Adrenal gland (tissue), 12 donors: ENCODE measurements around the gene PLA2R1. TPM values are rescaled to one million over a fixed set of nuclear protein-coding genes. Genes with fewer than 3 reads are reported as not detected.

ENCODE experiments used
- DNase-seq, 7 donors: peaks; one replicate each; pipeline ENCODE4 v3.0.0-alpha.2; 2019 to 2020
- H3K27ac ChIP-seq, 5 donors: fragments of 200-600 bp; sonication (generic) in 4 of 5; 1 replicate in 3 of 5; 2 replicates in 2 of 5; pipeline versions ENCODE4 v1.5.1 to v1.8.0; 2016 to 2020; ENCODE audit warnings: mild to moderate bottlenecking in 1 of 5
- H3K27me3 ChIP-seq: fragments of 200-600 bp; 2 replicates; pipeline ENCODE4 v1.8.0; 2021
- H3K36me3 ChIP-seq, 2 donors: fragments of 200-600 bp; replicated peaks in 1 of 2; 1 replicate in 1 of 2; 2 replicates in 1 of 2; pipeline versions ENCODE4 v1.5.1 to v1.8.0; 2018 to 2022
- H3K4me1 ChIP-seq, 2 donors: fragments of 200-600 bp; replicated peaks in 1 of 2; 1 replicate in 1 of 2; 2 replicates in 1 of 2; pipeline versions ENCODE4 v1.5.1 to v1.8.0; 2018 to 2021
- H3K4me3 ChIP-seq, 4 donors: fragments of 200-600 bp; sonication (generic) in 3 of 4; one replicate each; pipeline ENCODE4 v1.5.1; 2016 to 2018
- H3K9me3 ChIP-seq, 3 donors: fragments of 200-600 bp; sonication (generic) in 1 of 3; replicated peaks in 1 of 3; 1 replicate in 2 of 3; 2 replicates in 1 of 3; pipeline versions ENCODE4 v1.5.1 to v1.8.0; 2016 to 2021
- POLR2A ChIP-seq, 2 donors: fragments of 450-650 bp; IDR thresholded peaks; one replicate each; pipeline ENCODE4 v1.6.1; 2017; ENCODE audit warnings: antibody characterized with exemption in 2 of 2, mild to moderate bottlenecking in 2 of 2, moderate library complexity in 1 of 2
- WGBS, 4 donors: extraction: QIAGEN DNeasy Blood & Tissue Kit in 2 of 4; methylation state at CpG; one replicate each; pipeline versions ENCODE4 v1.1.5 to v1.1.7; 2013 to 2017; 5-methylcytosine and 5-hydroxymethylcytosine counted together
- intact Hi-C, 2 donors: fragments of 100-400 bp; cut with DNase I; formaldehyde crosslinking; loops; one replicate each; pipeline versions ENCODE4 v1.14.1 to v1.15.0; 2022 to 2023
- polyA plus RNA-seq, 3 donors: library from polyadenylated mRNA; stranded (reverse); fragments of 200-250 nt in 2 of 3; fragments of 350-450 nt in 1 of 3; fragmentation: Illumina TruSeq in 1 of 3; extraction: RNeasy Lipid Tissue Mini Kit (QIAGEN cat#74804) in 1 of 3; gene quantifications; one replicate each; pipeline ENCODE4 v1.2.3, GENCODE V29; 2013 to 2014
- total RNA-seq, 9 donors: library from RNA; depleted of rRNA in 4 of 9; stranded (reverse); fragments of >200 nt in 4 of 9; fragments of 120-200 nt in 1 of 9; fragmentation: NEBNext Ultra II Directional in 1 of 9; extraction: Animal tissue kit (Norgen Biotek cat#: 25700) in 1 of 9; gene quantifications; one replicate each; pipeline versions ENCODE4 v1.1.0 to v1.2.4, GENCODE V29; 2013 to 2023
- TF ChIP-seq, protein P1 (sequence below), 6 experiments: fragments of 450-650 bp in 4 of 6; fragments of 200-600 bp in 2 of 6; sonication (generic) in 1 of 6; IDR thresholded peaks; 1 replicate in 5 of 6; 2 replicates in 1 of 6; pipeline versions ENCODE4 v1.5.1 to v1.8.0; 2016 to 2021; ENCODE audit warnings: antibody characterized with exemption in 6 of 6, mild to moderate bottlenecking in 2 of 6, moderate library complexity in 1 of 6
- donor health status: healthy with polysubstance abuse.
- donor health status: Bipolar disorder and iron deficiency.
- donor health status: DM: yes; HTN: yes; CAD: no.
- donor health status: DM: no; HTN: no; CAD: no.
- donor health status: DM: no; HTN: no; CAD: no.
- donor health status: DM: yes; HTN: yes; CAD: no.

The PLA2R1 gene
- total and polyA plus RNA-seq, 12 donors: 2.9 to 11.6 (median 7.1) TPM

DNA sequence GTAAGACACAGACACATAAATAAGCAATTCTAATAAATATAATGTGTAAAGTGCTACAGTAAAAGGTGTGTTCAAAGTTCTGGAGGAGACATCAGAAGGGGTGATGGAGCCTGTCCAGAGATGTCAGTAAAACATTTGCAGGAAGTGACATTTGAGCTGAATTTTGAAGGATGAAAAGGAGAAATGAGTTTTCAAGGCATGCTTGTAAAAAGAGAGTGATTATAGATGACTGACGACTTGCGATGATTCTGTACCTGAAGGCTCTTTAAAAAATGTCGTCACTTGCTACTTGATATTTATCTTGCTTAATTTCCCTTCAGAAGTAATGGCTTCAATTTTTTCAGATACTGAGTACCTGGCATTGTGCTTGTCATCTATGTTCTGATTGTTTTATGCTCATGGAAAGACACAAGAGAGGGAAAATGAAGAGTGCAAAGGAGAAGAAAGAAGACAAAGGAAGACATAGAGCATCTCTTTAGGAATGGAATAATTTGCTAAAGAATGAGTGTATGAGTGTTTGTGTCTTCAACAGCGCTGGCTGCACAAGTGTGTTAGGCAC is 73.9 kb downstream of the PLA2R1 start:
- no peaks in the 10 kb centered on the region for H3K4me1 ChIP-seq
- no peaks in the 10 kb centered on the region for H3K9me3 ChIP-seq
- intact Hi-C loops: no loop called here
- H3K4me3 ChIP-seq: no peak overlapping the region
- H3K27ac ChIP-seq: no peak overlapping the region
- H3K27me3 ChIP-seq: no peaks in the 10 kb centered on the region
- no peak for DNase-seq
- TF ChIP-seq POLR2A (IDR thresholded peaks at IDR 0.05): no peak
- TF ChIP-seq, protein P1, sequence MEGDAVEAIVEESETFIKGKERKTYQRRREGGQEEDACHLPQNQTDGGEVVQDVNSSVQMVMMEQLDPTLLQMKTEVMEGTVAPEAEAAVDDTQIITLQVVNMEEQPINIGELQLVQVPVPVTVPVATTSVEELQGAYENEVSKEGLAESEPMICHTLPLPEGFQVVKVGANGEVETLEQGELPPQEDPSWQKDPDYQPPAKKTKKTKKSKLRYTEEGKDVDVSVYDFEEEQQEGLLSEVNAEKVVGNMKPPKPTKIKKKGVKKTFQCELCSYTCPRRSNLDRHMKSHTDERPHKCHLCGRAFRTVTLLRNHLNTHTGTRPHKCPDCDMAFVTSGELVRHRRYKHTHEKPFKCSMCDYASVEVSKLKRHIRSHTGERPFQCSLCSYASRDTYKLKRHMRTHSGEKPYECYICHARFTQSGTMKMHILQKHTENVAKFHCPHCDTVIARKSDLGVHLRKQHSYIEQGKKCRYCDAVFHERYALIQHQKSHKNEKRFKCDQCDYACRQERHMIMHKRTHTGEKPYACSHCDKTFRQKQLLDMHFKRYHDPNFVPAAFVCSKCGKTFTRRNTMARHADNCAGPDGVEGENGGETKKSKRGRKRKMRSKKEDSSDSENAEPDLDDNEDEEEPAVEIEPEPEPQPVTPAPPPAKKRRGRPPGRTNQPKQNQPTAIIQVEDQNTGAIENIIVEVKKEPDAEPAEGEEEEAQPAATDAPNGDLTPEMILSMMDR (IDR thresholded peaks at IDR 0.05): no peak
- 88 to 96% (median 94%) methylated on average over 4 of the region's 4 CpGs for WGBS, 4 donors
- H3K36me3 ChIP-seq: no peaks in the 10 kb centered on the region

DNA sequence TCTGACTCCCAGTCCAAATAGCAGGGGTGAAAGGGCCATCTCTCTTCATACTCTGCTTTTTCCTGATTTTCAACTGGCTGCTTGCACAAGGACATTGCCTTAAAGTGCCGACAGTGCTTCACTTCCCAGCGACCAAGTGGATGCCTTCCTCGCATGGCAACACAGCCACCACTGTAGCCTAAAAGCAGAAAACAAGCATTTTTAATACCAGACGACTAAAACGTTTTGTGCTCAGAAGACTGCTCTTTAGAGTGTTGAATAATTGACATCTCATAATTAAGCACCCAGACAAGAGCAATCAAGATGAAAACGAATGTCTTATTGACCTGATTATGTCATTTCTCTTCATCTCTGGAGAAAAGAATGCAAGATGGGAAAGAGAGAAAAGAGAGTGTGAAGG is 75.2 kb downstream of the PLA2R1 start:
- Histone ChIP-seq H3K36me3 (no peaks in the 10 kb centered on the region), H3K27me3 (no peaks in the 10 kb centered on the region), H3K4me3 (no peak overlapping the region), H3K4me1 (peaks cover 0 to 5% of the 10 kb centered on the region in 2 donors), H3K27ac (no peak overlapping the region), H3K9me3 (no peaks in the 10 kb centered on the region)
- TF ChIP-seq, protein P1 (IDR thresholded peaks at IDR 0.05): no peak
- no peak for TF ChIP-seq POLR2A (IDR thresholded peaks at IDR 0.05)
- 76 to 82% (median 80%) methylated on average over 6 of the region's 6 CpGs for WGBS, 4 donors
- no peak for DNase-seq
- intact Hi-C loops: no loop called here

DNA sequence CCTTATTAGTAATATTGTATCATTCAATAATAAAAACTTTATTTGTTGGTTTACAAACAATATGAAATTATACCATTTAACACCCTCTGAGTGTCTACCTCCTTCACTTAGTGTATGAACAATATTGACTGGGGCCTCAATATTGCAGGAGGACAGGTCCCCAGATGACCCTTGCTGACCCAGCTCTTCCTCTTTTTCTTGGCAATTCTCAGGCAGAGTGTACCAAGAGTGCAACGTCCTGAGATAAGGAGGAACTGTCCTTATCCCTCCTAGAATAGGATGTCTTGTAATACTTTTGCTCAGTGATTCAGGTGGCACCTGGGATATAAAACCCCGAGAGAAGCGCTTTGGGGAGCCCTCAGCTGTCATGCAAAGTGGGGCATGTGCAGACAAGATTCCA is 76.8 kb downstream of the PLA2R1 start:
- H3K27ac ChIP-seq: no peak overlapping the region
- no peak for DNase-seq
- no peaks in the 10 kb centered on the region for H3K36me3 ChIP-seq
- no peak for TF ChIP-seq POLR2A (IDR thresholded peaks at IDR 0.05)
- TF ChIP-seq, protein P1 (IDR thresholded peaks at IDR 0.05): no peak
- H3K9me3 ChIP-seq: no peaks in the 10 kb centered on the region
- H3K27me3 ChIP-seq: no peaks in the 10 kb centered on the region
- intact Hi-C loops: no loop called here
- 76 to 100% (median 78%) methylated on average over 3 of the region's 3 CpGs for WGBS, 4 donors
- H3K4me1 ChIP-seq: peaks cover 0 to 8% of the 10 kb centered on the region in 2 donors
- H3K4me3 ChIP-seq: no peak overlapping the region

DNA sequence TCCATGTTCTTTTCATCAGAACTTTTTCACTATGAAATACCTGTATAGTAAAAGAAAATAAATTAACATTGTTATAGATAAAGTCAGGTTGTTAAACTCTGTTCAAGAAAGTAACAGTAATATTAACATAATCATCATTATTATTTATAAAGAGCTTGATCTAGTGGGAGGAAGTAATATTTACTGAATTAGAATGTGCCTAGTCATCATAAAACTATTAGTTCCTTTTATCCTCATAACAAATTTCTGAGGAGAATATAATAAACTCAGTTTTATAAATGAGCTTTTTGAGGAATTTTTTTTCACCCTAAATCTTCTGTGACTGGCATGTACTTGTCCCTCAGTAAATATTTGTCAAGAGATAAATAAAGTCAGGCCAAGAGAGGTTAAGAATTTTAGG is 78.4 kb downstream of the PLA2R1 start:
- TF ChIP-seq POLR2A (IDR thresholded peaks at IDR 0.05): no peak
- TF ChIP-seq, protein P1 (IDR thresholded peaks at IDR 0.05): no peak
- Histone ChIP-seq H3K4me1 (peaks cover 0 to 8% of the 10 kb centered on the region in 2 donors), H3K27me3 (no peaks in the 10 kb centered on the region), H3K36me3 (no peaks in the 10 kb centered on the region), H3K4me3 (no peak overlapping the region), H3K9me3 (no peaks in the 10 kb centered on the region), H3K27ac (no peak overlapping the region)
- intact Hi-C loops: no loop called here
- no peak for DNase-seq
